Measurements from ENCODE around the gene CALML5. TPM values are rescaled to one million over a fixed set of nuclear protein-coding genes. Genes with fewer than 3 reads are reported as not detected.

CALML5 gene
- total RNA-seq, 1 experiment from 2014 or later, result not detected

DNA sequence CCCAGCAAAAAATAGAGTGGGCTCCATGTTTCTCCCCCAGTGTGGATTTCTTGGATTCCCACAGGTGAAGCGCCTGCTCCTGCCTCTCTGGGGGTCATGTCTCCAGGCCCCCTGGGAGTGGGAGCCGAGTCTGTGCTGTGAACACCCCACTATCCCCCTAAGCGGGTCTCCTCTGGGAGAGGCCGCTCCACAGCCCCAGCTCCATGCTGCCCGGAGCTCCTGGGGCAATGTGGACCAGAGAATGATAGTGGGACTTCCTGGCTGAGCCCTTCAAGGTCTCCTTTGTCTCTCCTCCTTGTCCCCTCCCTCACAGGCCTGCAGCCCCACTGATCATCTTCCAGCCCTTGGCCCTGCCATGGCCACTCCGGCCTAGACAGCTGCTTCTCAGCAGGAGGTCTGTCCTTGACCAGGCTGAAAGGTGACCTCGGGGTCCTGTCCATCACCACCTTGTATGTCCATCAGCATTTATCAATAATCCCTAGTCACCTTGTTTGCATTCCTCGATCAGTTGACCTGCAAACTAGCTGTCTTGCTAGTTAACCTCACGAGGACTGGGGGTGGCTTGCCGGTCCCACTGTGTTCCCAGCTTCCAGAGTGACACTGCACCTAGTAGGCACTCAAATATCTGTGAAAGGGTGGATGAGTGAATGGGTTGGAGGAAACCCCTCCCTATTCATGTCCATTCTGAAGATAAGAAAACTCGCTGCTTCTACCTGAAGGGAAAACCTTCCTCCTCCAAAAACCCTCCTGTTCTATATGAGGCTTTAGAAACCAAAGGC lies 24.6 kb upstream of the CALML5 start:
- no peak overlapping the region for H2AFZ ChIP-seq (ENCODE audit: low read depth, low read length, poor library complexity, severe bottlenecking)
- ChIA-PET POLR2A (no interaction called here), RAD21 (ENCODE audit: low non-redundant PET in 1 of 2, low total read pairs in 2 of 2, uncharacterized antibody in 2 of 2, unreplicated experiment in 2 of 2) (no interaction called here), CTCF (no interaction called here)
- H3K4me3 ChIP-seq (replicated peaks in 1 of 2; ENCODE audit: low read depth in 1 of 2, low read length in 2 of 2), result no peak overlapping the region
- TF ChIP-seq POLR2AphosphoS5 (IDR thresholded peaks at IDR 0.05; ENCODE audit: low read depth, low read length) (no peak), EGR1 (IDR thresholded peaks at IDR 0.05; ENCODE audit: low read depth) (no peak), YY1 (IDR thresholded peaks at IDR 0.05; ENCODE audit: extremely low read depth, insufficient replicate concordance, low read depth, low read length) (no peak), ZFX (IDR thresholded peaks at IDR 0.05) (no peak), EZH2phosphoT487 (IDR thresholded peaks at IDR 0.05; ENCODE audit: borderline replicate concordance) (no peak), FOSL1 (IDR thresholded peaks at IDR 0.05; ENCODE audit: low read depth) (no peak), CTCF (IDR thresholded peaks at IDR 0.05 in 2 of 3, conservative IDR thresholded peaks at IDR 0.05 in 1 of 3; ENCODE audit: borderline replicate concordance in 1 of 3, insufficient read depth in 1 of 3, low read depth in 2 of 3, low read length in 2 of 3) (no peak), TCF7L2 (IDR thresholded peaks at IDR 0.05; ENCODE audit: borderline replicate concordance, extremely low read depth, insufficient read depth, insufficient read length) (no peak), EZH2 (IDR thresholded peaks at IDR 0.05) (no peak), ELF1 (IDR thresholded peaks at IDR 0.05; ENCODE audit: borderline replicate concordance, low read depth) (no peak)
- TF ChIP-seq, protein P1, sequence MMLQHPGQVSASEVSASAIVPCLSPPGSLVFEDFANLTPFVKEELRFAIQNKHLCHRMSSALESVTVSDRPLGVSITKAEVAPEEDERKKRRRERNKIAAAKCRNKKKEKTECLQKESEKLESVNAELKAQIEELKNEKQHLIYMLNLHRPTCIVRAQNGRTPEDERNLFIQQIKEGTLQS (IDR thresholded peaks at IDR 0.05), result no peak
- TF ChIP-seq, protein P2, sequence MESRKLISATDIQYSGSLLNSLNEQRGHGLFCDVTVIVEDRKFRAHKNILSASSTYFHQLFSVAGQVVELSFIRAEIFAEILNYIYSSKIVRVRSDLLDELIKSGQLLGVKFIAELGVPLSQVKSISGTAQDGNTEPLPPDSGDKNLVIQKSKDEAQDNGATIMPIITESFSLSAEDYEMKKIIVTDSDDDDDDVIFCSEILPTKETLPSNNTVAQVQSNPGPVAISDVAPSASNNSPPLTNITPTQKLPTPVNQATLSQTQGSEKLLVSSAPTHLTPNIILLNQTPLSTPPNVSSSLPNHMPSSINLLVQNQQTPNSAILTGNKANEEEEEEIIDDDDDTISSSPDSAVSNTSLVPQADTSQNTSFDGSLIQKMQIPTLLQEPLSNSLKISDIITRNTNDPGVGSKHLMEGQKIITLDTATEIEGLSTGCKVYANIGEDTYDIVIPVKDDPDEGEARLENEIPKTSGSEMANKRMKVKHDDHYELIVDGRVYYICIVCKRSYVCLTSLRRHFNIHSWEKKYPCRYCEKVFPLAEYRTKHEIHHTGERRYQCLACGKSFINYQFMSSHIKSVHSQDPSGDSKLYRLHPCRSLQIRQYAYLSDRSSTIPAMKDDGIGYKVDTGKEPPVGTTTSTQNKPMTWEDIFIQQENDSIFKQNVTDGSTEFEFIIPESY (IDR thresholded peaks at IDR 0.05; ENCODE audit: extremely low read depth, insufficient replicate concordance, low read length), result no peak
- BruUV-seq (replicated peaks), result no TSS peak
- intact Hi-C loops (cut with micrococcal nuclease), result no loop called here
- H3K9ac ChIP-seq (ENCODE audit: low read length), result no peak overlapping the region
- H3K4me2 ChIP-seq (ENCODE audit: low read length), result no peak overlapping the region
- ATAC-seq (no peak), DNase-seq (ENCODE audit: low read depth, low spot score) (no peak)
- H3K9me3 ChIP-seq (ENCODE audit: control insufficient read depth in 1 of 2, insufficient read depth in 1 of 2, low read depth in 1 of 2, low read length in 2 of 2), result no peaks in the 10 kb centered on the region
- no peaks in the 10 kb centered on the region for H3K36me3 ChIP-seq (ENCODE audit: control insufficient read depth in 1 of 2, insufficient read depth in 2 of 2, low read length in 2 of 2)
- H4K20me1 ChIP-seq (ENCODE audit: insufficient read depth), result no peaks in the 10 kb centered on the region
- no peaks in the 10 kb centered on the region for H3K9me2 ChIP-seq (ENCODE audit: insufficient read depth)
- H3K27ac ChIP-seq (ENCODE audit: low read depth, low read length), result no peak overlapping the region
- no peaks in the 10 kb centered on the region for H3K79me2 ChIP-seq (ENCODE audit: insufficient read depth, low read length)
- no peaks in the 10 kb centered on the region for H3K4me1 ChIP-seq (ENCODE audit: control insufficient read depth in 1 of 2, insufficient read depth in 2 of 2, low read length in 2 of 2)
- H3K27me3 ChIP-seq (ENCODE audit: insufficient read depth, low read length), result no peaks in the 10 kb centered on the region

All from HCT116 (cell line).